Measurements from ENCODE around the gene SASH1.
"Not testable (repeated sequence)": the region's sequence is repeated elsewhere in the genome, so short reads cannot be mapped to it uniquely, and the experiment has no call there.

SASH1 gene

GRCh38 chr6:148577687-148578488, 235.2 kb downstream of the SASH1 start:
- Mint-ChIP-seq H3K27me3 (peaks cover 14% of the 10 kb centered on the region), H3K4me1 (no peaks in the 10 kb centered on the region), H3K36me3 (no peaks in the 10 kb centered on the region), H3K4me3 (no peak overlapping the region), H3K9me3 (no peaks in the 10 kb centered on the region), H3K27ac (no peak overlapping the region)

GRCh38 chr6:148578489-148578814, 235.8 kb downstream of the SASH1 start:
- no peak overlapping the region for H3K27ac Mint-ChIP-seq
- H3K36me3 Mint-ChIP-seq: no peaks in the 10 kb centered on the region
- H3K4me1 Mint-ChIP-seq: no peaks in the 10 kb centered on the region
- H3K9me3 Mint-ChIP-seq: no peaks in the 10 kb centered on the region
- H3K27me3 Mint-ChIP-seq: peaks cover 15% of the 10 kb centered on the region
- H3K4me3 Mint-ChIP-seq: no peak overlapping the region

GRCh38 chr6:148578837-148579565, 236.4 kb downstream of the SASH1 start:
- Mint-ChIP-seq H3K36me3 (no peaks in the 10 kb centered on the region), H3K4me1 (no peaks in the 10 kb centered on the region), H3K27me3 (peaks cover 15% of the 10 kb centered on the region), H3K27ac (no peak overlapping the region), H3K4me3 (no peak overlapping the region), H3K9me3 (peaks cover 5% of the 10 kb centered on the region)

GRCh38 chr6:148580442-148580841, 237.8 kb downstream of the SASH1 start:
- no peaks in the 10 kb centered on the region for H3K36me3 Mint-ChIP-seq
- H3K27me3 Mint-ChIP-seq: peaks cover 20% of the 10 kb centered on the region
- H3K4me1 Mint-ChIP-seq: no peaks in the 10 kb centered on the region
- H3K9me3 Mint-ChIP-seq: peaks cover 14% of the 10 kb centered on the region
- H3K27ac Mint-ChIP-seq: no peak overlapping the region
- H3K4me3 Mint-ChIP-seq: no peak overlapping the region

GRCh38 chr6:148583631-148584030, 241.0 kb downstream of the SASH1 start:
- Mint-ChIP-seq H3K27me3 (peaks cover 28% of the 10 kb centered on the region), H3K36me3 (no peaks in the 10 kb centered on the region), H3K27ac (no peak overlapping the region), H3K4me1 (no peaks in the 10 kb centered on the region), H3K9me3 (peaks cover 25% of the 10 kb centered on the region), H3K4me3 (no peak overlapping the region)

- H3K27ac Mint-ChIP-seq, H3K36me3 Mint-ChIP-seq, H3K4me3 Mint-ChIP-seq, H3K4me1 Mint-ChIP-seq: not testable (repeated sequence)
- Mint-ChIP-seq H3K9me3 (peaks cover 25% of the 10 kb centered on the region), H3K27me3 (peaks cover 23% of the 10 kb centered on the region)
Measured at GRCh38 chr6:148585641-148586040, 243.0 kb downstream of the SASH1 start.

- Mint-ChIP-seq H3K27me3 (peaks cover 21% of the 10 kb centered on the region), H3K36me3 (no peaks in the 10 kb centered on the region), H3K27ac (no peak overlapping the region), H3K4me1 (no peaks in the 10 kb centered on the region), H3K4me3 (no peak overlapping the region), H3K9me3 (peaks cover 11% of the 10 kb centered on the region)
Measured at GRCh38 chr6:148590883-148591282, 248.2 kb downstream of the SASH1 start.

GRCh38 chr6:148591656-148592055, 249.0 kb downstream of the SASH1 start:
- Mint-ChIP-seq H3K27ac (no peak overlapping the region), H3K36me3 (no peaks in the 10 kb centered on the region), H3K4me3 (no peak overlapping the region), H3K9me3 (peaks cover 9% of the 10 kb centered on the region), H3K4me1 (no peaks in the 10 kb centered on the region), H3K27me3 (peaks cover 21% of the 10 kb centered on the region)

- Mint-ChIP-seq H3K9me3 (peaks cover 2% of the 10 kb centered on the region), H3K27ac (no peak overlapping the region), H3K4me3 (no peak overlapping the region), H3K4me1 (no peaks in the 10 kb centered on the region), H3K36me3 (no peaks in the 10 kb centered on the region), H3K27me3 (peaks cover 18% of the 10 kb centered on the region)
Measured at GRCh38 chr6:148593130-148593812, 250.6 kb downstream of the SASH1 start.

- no peaks in the 10 kb centered on the region for H3K36me3 Mint-ChIP-seq
- H3K4me1 Mint-ChIP-seq: no peaks in the 10 kb centered on the region
- H3K27me3 Mint-ChIP-seq: peaks cover 18% of the 10 kb centered on the region
- H3K27ac Mint-ChIP-seq: no peak overlapping the region
- no peak overlapping the region for H3K4me3 Mint-ChIP-seq
- no peaks in the 10 kb centered on the region for H3K9me3 Mint-ChIP-seq
Measured at GRCh38 chr6:148593813-148594170, 251.2 kb downstream of the SASH1 start.

GRCh38 chr6:148595550-148595949, 252.9 kb downstream of the SASH1 start:
- Mint-ChIP-seq H3K27me3 (peaks cover 17% of the 10 kb centered on the region), H3K36me3 (no peaks in the 10 kb centered on the region), H3K9me3 (peaks cover 5% of the 10 kb centered on the region), H3K4me1 (no peaks in the 10 kb centered on the region), H3K4me3 (no peak overlapping the region), H3K27ac (no peak overlapping the region)

- Mint-ChIP-seq H3K27ac (no peak overlapping the region), H3K36me3 (no peaks in the 10 kb centered on the region), H3K4me3 (no peak overlapping the region), H3K4me1 (no peaks in the 10 kb centered on the region), H3K27me3 (peaks cover 17% of the 10 kb centered on the region), H3K9me3 (peaks cover 5% of the 10 kb centered on the region)
Measured at GRCh38 chr6:148596891-148597455, 254.3 kb downstream of the SASH1 start.

GRCh38 chr6:148598724-148599123, 256.1 kb downstream of the SASH1 start:
- Mint-ChIP-seq H3K9me3 (peaks cover 5% of the 10 kb centered on the region), H3K4me1 (no peaks in the 10 kb centered on the region), H3K27me3 (peaks cover 14% of the 10 kb centered on the region), H3K36me3 (no peaks in the 10 kb centered on the region), H3K4me3 (no peak overlapping the region), H3K27ac (no peak overlapping the region)

- Mint-ChIP-seq H3K27ac (no peak overlapping the region), H3K9me3 (peaks cover 5% of the 10 kb centered on the region), H3K4me1 (no peaks in the 10 kb centered on the region), H3K27me3 (peaks cover 9% of the 10 kb centered on the region), H3K4me3 (no peak overlapping the region), H3K36me3 (no peaks in the 10 kb centered on the region)
Measured at GRCh38 chr6:148599967-148600426, 257.4 kb downstream of the SASH1 start.

Data from activated naive CD4-positive, alpha-beta T cell treated with anti-CD3 and anti-CD28 coated beads, Interleukin-2, amount 50 U/mL, for 24 hours (primary cell).